NCI-H1105 treated with DMSO at 0.1 percent for 48 hours (cell line): ENCODE measurements around the gene SLIT3.

Source experiments
- DNase-seq: peaks from one replicate; lab custom pipeline; 2025; lab: John Stamatoyannopoulos, UW

Gene SLIT3

DNA sequence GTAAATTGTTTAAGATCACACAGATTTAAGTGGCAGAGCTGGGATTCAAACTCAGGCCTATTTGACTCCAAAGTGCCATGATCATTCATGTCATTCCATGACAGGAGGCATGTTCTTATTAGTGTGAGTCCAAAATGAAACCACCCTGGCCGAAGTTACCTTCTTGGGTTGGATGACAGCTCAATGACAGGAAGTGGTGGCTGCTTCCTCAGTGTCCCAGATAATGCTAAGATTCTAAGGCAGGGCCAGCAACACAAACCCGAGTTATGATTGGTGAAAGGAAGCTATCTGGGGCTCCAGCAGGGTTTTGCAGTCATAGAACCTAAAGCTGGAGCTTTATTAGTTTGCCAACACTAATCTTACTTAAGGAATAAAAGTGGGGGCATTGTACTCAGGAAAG, 340.4 kb downstream of the SLIT3 start:
- no peak for DNase-seq

DNA sequence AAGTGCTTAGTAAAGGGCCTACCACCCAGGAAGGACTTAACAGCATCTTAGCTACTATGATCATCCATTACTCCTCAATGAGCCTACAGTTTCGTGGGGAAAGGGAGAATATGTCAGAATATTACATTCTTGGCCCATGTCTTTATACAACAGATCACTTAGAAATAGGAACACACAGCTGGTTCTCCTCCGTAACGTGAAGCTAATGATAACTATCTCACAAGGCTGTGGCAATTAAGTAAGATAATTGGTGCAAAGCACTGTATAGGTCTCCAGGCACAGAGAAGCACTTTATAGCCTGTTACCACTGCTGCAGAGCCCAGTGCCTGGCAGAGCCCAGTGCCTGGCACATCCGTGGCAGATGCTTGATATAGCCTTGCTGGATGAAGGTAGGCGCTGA, 347.6 kb downstream of the SLIT3 start:
- DNase-seq: no peak

DNA sequence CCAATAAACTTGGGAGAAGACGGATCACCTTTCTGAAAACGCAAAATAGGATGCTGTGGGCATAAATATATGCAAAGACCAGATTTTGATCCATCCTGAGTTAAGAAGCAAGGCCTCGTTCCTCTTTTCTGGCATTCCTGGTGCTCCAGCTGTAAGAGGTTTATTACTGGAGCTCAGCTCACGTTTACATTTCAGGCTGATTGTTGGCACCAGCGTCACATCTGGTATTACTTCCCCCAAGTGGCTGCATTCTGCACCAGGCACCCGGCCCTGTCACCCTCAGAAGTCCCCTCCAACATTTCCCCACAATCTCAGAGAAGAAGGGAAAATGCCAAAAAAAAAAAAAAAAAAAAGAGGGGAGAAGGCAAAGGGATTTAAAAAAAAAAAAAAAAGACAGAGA, 348.7 kb downstream of the SLIT3 start:
- no peak for DNase-seq

DNA sequence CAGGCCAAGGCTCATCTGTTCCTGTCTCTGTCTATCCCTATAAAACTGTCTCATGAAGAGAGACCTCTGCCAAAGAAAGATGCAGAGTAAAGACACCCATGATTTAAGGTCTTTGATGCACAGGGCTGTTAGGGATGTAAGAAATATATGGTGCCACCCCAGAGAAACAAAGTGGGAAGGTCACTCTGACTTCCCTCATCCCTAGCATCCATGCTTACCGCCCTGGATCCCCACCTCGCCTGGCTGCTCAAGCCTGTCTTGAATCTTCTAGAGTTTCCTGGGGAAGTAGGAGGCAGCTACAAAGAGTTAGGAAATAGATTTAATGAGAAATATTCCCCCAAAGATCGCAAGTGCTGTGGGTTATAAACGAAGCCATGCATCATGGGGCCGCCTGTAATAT, 349.2 kb downstream of the SLIT3 start:
- DNase-seq: no peak

DNA sequence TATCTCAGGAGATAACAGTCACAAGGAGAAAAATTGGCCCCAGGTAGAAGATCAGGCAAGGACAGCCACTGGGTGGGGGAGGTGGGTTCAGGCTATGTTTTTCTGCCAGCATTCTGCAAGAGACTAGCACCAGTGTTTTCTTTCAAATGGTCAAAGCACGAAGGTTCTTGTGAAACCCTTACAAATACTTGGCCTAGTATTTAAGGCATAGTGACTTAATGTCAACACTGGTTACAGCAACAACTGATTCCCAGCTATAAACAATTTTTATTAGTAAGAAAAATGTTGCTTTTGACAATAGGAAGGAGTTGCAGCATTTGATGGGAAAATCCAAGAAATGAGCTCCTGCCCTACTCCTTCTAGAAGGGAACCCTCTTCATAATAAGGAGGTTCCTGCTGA, 349.6 kb downstream of the SLIT3 start:
- DNase-seq: no peak

DNA sequence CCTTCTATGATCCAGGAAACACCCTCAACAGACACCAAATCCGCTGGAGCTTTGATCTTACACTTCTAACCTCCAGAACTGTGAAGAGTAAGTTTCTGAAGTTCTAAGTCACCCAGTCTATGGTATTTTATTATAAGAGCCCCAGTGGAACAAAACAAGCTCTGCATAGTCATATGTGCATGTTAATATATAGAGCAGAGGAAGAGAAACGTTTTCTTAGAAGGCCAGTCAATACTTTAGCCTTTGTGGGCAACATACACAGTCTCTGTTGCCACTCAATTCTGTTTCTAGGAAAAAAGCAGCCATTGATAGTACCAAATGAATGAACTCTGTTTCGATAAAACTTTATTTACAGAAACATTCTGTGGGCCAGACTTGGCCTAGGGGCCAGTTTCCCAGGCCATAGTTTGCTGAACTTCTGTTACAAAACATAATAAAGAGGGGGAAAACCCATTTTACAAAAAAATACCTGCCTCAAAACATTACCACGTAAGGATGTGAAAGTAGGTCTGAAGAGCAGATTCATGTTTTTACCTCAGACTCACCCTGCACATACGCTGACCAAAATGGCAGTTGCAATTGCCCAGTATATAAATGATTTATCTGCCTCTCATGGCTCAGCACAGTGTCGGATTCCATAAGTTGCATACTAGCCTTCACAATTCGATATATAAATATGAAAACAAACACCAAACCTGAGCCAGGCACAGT, 350.5 kb downstream of the SLIT3 start:
- DNase-seq: no peak

DNA sequence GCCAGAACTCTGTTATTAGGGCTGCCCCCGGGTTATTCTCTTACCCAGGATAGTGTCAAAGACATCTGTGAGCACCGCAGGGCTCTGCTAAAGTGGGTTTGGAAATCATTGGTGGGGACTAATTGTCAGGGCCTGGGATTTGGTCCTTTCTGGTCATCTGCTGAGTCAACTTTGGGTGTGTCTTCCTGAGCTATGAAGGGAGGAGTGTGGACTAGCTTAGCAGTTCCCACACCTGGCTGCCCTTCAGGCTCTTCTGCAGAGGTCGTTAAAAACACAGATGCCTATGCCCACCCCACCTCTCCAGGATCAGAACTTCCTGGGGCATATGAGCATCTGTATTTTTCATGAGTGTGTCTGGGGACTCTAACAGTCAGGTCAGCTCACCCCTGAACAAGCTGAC, 352.2 kb downstream of the SLIT3 start:
- DNase-seq: no peak

DNA sequence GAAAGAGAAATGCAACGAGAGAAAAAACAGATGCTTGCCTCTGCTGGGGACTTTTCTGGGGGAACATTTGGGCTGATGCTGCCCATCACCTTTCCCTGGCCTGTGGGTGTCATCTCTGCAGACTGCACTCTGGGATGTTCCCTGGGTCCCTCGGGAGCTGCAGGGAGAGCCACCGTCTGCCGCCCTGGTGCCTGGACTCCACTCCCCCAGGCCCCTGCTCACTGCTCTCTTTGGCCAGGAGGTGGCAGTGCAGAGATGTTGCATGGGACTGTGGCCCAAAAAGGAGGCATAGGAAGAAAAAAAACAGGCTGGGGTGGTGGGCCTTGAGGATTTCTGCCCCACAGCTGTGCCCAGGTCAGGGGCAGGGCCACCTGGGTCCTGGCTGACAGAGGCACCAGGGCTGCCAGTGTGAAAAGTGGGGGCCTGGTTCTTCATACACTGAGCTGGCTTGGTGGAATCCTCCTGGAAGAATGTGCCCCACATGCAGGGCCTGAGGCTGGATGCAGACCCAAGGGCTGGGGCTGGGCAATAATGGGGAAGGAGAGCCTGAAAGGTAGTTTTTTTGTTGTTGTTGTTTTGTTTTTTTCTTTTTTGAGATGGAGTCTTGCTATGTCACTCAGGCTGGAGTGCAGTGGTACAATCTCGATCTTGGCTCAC, 353.6 kb downstream of the SLIT3 start:
- no peak for DNase-seq

DNA sequence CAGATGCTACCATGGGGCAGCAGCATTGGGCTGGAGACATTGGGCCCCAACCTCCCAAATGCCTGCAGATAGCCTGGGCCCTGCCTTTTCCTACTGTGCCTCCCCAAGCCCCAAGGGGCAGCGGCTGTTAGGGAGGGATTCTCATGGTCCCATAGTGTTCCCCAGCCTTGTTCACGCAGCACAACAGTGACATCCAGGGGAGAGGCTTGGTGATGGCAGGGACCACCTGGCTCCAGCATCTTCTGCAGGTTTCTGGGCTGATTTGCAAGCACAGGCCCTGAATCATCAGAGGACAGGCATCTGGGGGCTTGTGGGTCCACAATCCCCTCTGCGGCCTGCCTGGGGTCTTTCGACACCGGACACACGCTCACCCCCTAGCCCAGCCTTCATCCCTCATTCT, 354.6 kb downstream of the SLIT3 start:
- DNase-seq: no peak

DNA sequence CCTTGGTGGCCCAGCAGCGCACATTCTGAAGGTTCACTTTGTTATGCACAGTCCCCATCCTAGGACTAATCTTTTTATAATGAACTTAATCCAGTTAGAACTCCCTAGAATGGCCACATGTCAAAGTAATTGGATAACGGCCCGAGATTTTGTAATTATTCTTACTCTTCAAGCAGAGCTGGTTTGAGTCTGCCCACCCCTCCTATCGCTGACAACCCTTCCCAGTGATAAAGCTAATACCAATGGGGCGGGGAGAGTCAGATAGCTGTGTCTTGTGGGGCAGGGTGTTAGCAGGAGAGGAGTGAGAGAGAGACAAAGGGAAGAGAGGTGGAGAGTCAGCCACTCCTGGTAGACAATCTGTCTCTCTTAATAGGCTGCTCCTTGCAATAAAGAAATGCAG, 356.9 kb downstream of the SLIT3 start:
- no peak for DNase-seq

DNA sequence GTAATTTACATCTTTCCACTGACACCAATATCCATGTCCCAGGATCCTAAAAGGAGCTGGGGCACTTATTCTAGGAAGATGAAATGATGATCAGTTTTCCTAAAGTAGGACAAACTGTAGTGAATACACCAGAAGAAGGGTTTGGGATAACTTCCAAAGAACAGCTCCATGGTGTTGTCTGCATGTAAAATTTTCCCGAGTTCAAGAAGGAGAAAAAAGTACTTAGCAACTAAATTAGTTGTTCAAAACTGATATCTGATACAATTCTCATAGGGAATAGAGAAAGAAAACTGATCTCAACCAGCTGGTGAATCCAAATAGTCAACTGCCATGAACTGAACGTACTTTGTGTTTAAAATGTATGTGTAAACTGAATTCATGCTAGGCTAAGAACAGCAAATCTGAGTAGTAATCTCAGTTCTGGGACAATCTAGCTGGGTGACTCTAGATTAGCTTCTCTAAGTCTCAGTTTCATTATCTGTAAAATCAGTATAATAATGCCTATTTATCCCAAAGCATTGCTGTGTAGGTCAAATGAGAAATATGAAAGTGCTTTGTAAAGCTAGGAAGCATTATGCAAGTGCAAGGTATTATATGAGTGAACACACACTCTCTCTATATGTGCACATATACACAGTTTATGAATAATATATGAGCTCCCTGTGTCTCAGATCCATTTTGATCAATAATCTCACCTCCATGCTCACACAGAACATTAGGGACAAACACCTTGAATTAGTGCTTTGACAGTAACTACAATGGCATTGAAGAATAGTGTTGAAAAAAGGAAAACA, 357.7 kb downstream of the SLIT3 start:
- DNase-seq: no peak

DNA sequence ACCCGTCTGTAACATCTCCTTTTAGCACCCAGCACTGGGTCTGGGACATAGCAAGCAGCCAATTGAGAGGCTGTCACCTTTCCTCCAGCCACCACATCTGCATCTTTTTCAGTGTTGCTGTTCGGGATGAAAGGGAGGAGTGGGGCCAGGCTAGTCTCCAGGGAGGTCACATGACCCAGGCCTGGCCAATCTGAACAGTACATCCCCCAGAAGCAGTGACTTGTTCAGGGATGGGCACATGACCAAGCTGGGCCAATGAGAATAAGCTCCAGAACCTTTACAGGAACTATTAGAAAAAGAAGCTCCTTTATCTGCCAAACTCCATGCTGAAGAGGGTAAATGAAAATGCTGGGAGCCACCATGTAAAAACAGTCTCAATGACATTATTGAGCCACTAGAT, 359.0 kb downstream of the SLIT3 start:
- no peak for DNase-seq

DNA sequence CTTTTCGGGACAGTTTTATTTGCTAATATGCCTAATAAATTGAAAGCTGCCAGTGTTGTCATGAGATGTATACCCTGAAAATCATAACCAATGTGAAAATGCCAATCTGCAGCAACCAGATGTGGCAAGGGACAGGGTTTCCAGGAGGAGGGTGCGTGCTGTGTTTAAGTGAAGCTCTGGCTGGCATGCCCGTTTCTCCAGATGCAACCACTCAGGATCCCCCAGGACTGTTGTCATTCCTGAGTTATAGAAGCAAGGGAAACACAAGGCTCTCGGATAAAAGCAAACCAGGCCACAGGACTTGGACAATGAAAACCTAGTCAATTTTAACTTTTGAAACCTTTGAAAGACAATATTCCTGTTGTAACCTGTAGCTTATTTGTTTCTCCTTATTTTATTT, 360.2 kb downstream of the SLIT3 start:
- no peak for DNase-seq

DNA sequence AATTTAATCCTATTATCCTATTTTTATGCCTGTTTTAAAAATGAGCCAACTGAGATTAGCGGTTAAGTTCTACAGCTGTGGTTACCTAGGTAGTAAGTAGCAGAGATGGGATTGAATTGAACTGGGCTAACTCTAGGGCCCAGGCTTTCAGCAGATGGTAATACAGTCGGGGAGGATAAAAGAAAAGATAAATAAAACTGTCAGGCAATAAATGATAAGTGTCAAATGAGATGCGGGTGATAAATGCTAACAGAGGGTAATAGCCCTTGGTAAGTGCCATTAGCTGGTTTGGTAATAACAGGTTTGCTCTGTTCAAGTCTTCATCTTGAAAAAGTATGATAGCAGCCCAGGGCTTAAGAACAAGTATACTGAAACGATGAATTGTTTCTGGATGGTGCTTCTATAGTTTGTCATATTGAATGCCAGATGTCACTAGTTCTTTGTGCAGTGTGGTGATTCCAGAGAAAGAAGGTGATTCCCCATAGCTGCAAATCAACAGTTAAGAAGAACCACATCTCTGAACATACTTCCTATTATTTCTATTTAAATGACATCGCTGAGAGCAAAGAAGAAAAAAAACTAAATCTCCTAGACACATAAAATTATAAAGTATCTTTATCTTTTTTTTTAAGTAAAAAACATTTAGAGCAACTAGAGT, 360.9 kb downstream of the SLIT3 start:
- DNase-seq: peak; percentile 91

DNA sequence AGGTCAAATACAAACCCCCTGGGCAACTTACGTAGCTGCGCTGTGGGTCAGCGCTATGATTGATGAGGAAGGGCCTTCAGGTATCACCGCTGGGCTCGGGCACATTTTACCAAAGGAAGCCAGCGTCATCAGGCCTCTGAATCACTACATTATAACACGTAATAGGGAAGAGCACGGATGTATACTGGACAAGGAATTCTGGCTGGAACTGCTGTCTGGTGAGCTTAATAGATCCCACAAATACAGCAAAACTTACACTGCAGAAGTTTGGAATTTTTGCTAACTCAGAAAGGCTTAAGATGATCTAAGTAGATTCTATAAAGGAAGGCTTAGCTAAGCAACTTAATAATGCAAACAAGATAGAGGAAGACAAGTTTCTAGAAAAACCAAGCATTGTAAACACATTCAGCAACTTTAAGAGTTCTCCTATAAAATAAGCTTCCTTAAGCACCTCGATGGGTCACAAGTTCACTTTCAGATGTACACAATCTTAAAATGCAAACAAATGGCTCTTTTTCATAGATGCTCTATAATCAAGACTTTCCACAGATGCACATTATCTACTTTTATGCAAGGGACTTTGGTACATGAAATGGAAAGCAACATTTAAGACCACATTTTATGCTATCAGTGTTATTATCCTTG, 361.7 kb downstream of the SLIT3 start:
- DNase-seq: no peak

DNA sequence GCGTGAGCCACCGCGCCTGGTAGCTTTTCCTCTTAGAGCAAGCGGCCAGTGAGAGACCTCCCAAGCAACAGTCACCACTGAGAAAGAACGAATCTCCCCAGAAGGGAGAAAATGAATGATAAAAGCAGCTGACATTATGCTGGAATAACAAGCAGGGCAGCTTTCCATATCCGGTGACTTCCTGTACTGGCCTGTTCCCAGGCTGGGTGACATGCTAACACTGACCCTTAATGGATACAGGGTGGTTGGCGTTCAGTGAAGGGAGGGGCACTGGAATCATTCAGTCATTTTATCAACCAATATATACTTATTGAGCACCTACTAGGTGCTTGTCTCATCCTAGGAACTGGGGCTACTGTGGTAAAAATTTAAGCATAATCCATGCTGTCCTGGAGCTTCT, 364.4 kb downstream of the SLIT3 start:
- DNase-seq: no peak

DNA sequence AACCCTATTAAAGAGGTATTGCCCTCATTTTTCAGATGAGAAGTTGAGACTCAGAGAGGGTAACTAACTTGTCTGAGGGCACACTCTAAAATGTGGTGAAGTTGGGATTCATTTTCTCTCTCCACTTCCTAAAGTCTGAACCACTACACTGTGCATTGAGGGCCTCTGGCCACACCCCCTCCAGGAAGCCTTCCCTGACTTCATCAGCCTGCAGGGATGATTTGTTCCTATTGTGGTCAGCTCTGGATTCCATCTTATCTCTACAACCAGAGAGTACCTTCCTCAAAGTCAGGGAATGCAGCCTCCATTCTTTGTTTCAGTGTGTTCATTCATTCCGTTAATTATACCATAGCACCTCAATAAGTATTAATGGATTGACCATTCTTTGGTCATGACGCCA, 365.8 kb downstream of the SLIT3 start:
- no peak for DNase-seq

DNA sequence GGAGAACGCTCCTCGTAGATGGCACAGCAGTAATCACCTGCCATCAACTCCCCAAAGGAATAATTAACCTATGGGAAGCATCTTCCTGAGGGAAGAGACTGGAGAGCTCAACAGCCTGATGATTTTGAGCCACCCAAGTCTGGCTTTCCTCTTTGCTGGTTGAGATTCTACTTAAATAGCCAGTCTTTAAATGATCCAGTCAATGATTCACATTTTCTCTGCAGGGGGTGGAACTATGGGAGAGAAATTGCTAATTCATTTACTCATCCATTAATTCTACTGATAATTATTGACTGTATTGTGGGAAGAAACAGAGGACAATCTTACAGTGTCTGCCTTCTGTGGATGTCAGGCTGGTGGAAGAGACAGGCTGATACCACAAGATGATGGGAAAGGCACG, 366.8 kb downstream of the SLIT3 start:
- no peak for DNase-seq

DNA sequence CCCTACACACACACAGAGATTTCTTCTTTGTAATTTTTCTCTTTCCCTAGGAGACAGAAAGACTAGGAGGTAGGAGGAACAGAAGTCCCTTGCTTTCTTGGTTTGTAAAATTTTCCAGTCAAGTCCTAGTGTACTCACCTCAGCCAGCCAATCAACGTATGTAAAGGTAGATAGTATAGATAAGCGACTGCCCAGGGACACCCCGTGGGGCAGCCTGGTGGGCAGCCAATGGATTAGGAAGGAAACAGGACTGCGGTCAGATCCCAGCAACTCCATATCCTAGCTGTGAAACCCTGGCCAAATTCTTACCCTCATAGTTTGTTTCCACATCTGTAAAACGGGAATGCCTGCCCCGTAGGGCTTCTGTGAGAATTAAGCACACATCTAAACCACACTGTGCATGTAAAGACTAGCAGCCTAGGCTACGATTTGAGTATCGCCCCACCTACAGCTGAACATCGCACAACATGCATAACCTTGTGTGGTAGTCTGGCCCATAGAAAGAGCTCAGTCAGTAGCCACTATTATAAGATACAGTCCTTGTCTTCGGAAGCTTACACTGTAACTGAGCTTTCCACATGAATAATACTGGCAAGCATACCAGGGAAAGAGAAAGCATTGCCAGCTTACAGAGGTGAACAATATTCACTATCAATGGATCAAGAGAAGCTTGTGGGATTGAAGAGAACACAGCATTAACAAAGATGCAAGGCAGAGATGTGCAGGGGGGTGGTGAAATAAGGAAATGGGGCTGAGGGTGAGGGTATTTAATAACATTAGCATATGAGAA, 368.3 kb downstream of the SLIT3 start:
- no peak for DNase-seq

DNA sequence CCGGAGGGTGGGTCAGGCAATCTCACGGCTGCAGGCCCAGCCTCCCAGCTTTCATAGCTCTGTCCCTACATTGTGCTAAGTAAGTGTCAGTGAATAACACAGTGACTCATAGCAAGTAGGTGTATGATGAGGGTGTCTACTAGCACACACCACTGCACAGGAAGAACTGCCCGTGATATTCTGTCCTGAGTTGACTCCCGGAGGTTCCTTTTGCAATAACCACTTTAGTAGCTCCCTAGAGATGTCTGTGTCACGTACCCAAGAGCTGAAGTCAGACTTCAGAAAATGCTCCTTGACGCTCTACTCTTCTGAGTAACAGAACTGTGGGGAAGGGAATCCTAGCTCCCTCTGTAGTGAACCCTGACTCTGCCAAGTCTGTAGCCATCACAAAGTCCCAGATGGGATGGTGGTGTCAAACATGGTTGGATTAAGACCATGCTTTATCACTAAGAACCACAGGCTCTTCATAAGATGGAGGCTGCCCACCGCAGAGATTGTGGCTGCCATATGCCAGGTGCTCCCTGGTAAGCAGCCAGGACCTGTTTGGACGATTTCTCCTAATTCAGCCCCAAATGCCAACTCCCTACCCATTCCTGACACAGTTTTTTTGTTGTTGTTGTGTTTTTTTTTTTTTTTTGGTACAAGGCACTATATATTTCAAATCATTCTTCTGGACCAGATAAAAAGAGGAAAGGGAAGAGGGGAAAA, 369.1 kb downstream of the SLIT3 start:
- no peak for DNase-seq

DNA sequence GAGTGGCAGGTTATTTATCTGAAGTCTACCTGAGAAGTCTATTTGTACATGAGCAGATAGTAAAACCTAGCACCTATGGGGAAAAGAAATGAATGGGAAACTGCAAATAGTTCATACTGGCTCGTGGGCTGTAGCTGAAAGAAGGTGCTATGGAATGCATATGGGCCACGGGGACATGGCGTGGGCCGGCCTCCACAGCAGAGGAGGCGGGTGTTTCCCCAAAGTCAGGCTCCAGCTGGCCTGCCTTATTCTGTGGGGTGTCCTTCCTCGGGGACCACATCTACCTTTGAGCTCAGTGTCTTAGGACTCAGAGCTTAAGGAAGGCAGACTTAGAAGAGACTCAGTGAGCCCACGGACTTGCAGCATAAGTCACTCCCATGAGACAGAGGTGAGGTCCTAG, 371.3 kb downstream of the SLIT3 start:
- no peak for DNase-seq
